Kidney (tissue), 14 donors: ENCODE measurements around the gene RPL14. TPM values are rescaled to one million over a fixed set of nuclear protein-coding genes. Genes with fewer than 3 reads are reported as not detected.

Experiments
- DNase-seq, 5 donors: peaks; one replicate each; pipeline ENCODE4 v3.0.0-alpha.2; 2013 to 2020
- FAIRE-seq: peaks from 2 replicates; lab custom pipeline; 2012; peaks lifted over from hg19 to GRCh38; lab: Jason Lieb, UNC
- H3K27ac ChIP-seq, 2 donors: one replicate each; pipeline ENCODE4 v1.7.0; 2013; ENCODE audit warnings: low read depth in 2 of 2, low read length in 2 of 2, inconsistent platforms in 1 of 2
- H3K27me3 ChIP-seq: one replicate; pipeline ENCODE4 v1.7.1; 2013; ENCODE audit warnings: low read length, inconsistent platforms; ENCODE audit not compliant: control insufficient read depth, insufficient read depth
- H3K36me3 ChIP-seq, 3 donors: one replicate each; pipeline versions ENCODE4 v1.7.0 to v1.7.1; 2013; ENCODE audit warnings: low read length in 3 of 3, control low read depth in 1 of 3, inconsistent platforms in 1 of 3; ENCODE audit not compliant: insufficient read depth in 3 of 3, control insufficient read depth in 2 of 3
- H3K4me1 ChIP-seq, 3 donors: one replicate each; pipeline versions ENCODE4 v1.7.0 to v1.7.1; 2013; ENCODE audit warnings: low read length in 3 of 3, inconsistent platforms in 1 of 3, low read depth in 1 of 3; ENCODE audit not compliant: control insufficient read depth in 2 of 3, insufficient read depth in 2 of 3
- H3K4me3 ChIP-seq, 3 donors: one replicate each; pipeline versions ENCODE4 v1.7.0 to v1.8.1; 2013; ENCODE audit warnings: low read length in 3 of 3, control low read depth in 1 of 3, inconsistent platforms in 1 of 3
- H3K9ac ChIP-seq, 3 donors: one replicate each; pipeline versions ENCODE4 v1.7.0 to v1.7.1; 2013; ENCODE audit warnings: low read length in 3 of 3, control low read depth in 1 of 3, inconsistent platforms in 1 of 3
- H3K9me3 ChIP-seq, 3 donors: one replicate each; pipeline versions ENCODE4 v1.7.0 to v1.7.1; 2013; ENCODE audit warnings: low read length in 3 of 3, control low read depth in 1 of 3, inconsistent platforms in 1 of 3; ENCODE audit not compliant: control insufficient read depth in 2 of 3, insufficient read depth in 1 of 3
- intact Hi-C: fragments of 100-400 bp; cut with DNase I; formaldehyde crosslinking; loops from one replicate; pipeline ENCODE4 v1.11.1; 2022
- polyA plus RNA-seq: library from polyadenylated mRNA; stranded (reverse); fragments of 350-450 nt; fragmentation: Illumina TruSeq; extraction: RNeasy Lipid Tissue Mini Kit (QIAGEN cat#74804); gene quantifications from one replicate; pipeline ENCODE4 v1.2.3, GENCODE V29; 2014; ENCODE audit warnings: low read depth, low replicate concordance; ENCODE audit not compliant: insufficient read depth
- total RNA-seq: library from RNA; stranded (reverse); fragmentation: NEBNext Ultra II Directional; extraction: Animal tissue kit (Norgen Biotek cat#: 25700); gene quantifications from one replicate; pipeline ENCODE4 v1.2.1, GENCODE V29; 2021
- TF ChIP-seq, protein P1 (sequence below): IDR thresholded peaks from 3 replicates; pipeline ENCODE4 v1.5.1; 2012; ENCODE audit warnings: mild to moderate bottlenecking, moderate library complexity, borderline replicate concordance; ENCODE audit not compliant: insufficient read depth; ENCODE audit errors: extremely low read depth
- donor health status: control.
- donor health status: control.
- donor health status: control.
- donor health status: control.
- donor health status: control.
- donor health status: DM: yes; HTN: yes; CAD: no.
- donor health status: Normal renal cell carcinoma (clear cell type).

Gene RPL14
- total and polyA plus RNA-seq, 2 donors from 2014 or later, result 778 to 1,497 TPM

DNA sequence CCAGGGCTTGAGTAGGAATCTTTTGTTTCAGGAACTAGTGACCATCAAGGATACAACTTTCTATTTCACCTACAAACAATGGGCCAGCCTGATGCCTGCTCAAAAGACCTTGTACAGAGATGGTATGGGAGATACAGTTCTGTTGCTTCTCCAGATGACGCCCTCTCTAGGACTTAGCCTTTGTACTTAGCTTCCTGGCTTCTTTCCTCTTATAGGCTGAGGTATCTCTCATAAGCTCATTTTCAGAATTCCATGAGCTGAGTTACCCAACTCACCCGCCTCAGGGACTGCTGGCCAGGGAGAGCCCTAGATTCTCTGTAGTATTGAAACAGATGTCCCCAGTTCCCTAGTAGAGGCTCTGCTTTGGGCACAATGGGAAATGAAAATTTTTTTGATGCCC lies 40.1 kb downstream of the RPL14 start:
- no peak for FAIRE-seq
- TF ChIP-seq, protein P1, sequence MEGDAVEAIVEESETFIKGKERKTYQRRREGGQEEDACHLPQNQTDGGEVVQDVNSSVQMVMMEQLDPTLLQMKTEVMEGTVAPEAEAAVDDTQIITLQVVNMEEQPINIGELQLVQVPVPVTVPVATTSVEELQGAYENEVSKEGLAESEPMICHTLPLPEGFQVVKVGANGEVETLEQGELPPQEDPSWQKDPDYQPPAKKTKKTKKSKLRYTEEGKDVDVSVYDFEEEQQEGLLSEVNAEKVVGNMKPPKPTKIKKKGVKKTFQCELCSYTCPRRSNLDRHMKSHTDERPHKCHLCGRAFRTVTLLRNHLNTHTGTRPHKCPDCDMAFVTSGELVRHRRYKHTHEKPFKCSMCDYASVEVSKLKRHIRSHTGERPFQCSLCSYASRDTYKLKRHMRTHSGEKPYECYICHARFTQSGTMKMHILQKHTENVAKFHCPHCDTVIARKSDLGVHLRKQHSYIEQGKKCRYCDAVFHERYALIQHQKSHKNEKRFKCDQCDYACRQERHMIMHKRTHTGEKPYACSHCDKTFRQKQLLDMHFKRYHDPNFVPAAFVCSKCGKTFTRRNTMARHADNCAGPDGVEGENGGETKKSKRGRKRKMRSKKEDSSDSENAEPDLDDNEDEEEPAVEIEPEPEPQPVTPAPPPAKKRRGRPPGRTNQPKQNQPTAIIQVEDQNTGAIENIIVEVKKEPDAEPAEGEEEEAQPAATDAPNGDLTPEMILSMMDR, result no peak
- Histone ChIP-seq H3K9me3 (no peaks in the 10 kb centered on the region), H3K4me1 (no peaks in the 10 kb centered on the region), H3K4me3 (no peak overlapping the region), H3K27ac (no peak overlapping the region), H3K27me3 (no peaks in the 10 kb centered on the region), H3K9ac (no peak overlapping the region), H3K36me3 (no peaks in the 10 kb centered on the region)
- no peak for DNase-seq
- intact Hi-C loops, result no loop called here

DNA sequence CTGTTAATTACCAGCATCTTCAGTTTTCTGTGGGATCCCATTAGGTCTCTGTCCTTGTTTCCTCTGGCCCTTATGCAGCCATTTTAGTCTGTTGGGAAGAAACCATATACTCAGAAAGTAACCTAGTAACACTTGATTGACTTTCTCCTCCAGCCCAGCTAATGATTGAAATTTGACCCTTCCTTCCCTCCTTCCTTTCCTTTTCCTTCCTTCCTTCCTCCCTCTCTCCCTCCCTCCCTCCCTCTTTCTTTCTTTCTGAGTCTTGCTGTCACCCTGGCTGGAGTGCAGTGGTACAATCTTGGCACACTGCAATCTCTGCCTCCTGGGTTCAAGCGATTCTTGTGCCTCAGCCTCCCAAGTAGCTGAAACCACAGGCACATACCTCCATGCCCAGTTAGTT lies 42.8 kb downstream of the RPL14 start:
- intact Hi-C loops, result no loop called here
- TF ChIP-seq, protein P1, result no peak
- Histone ChIP-seq H3K9me3 (no peaks in the 10 kb centered on the region), H3K27ac (no peak overlapping the region), H3K9ac (no peak overlapping the region), H3K27me3 (no peaks in the 10 kb centered on the region), H3K4me3 (no peak overlapping the region), H3K4me1 (no peaks in the 10 kb centered on the region), H3K36me3 (no peaks in the 10 kb centered on the region)
- no peak for FAIRE-seq
- DNase-seq, result no peak

DNA sequence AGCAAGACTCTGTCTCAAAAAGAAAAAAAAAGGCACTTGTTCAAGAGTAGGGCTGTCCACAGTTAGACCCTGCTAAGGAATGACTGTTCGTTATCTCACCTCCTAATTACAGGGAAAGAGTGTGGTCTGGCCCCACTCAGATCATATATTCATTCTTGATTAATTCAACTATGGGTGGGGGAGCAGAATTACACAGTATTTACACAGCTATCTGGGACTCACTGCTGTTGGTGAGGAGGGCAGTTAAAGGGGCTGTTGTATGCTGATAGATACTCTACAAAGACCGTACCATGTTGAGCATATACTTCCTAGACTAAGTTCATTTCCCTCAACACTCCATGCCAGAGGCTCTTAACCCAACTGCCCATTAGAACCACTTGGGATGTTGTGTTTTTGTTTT lies 44.9 kb downstream of the RPL14 start:
- Histone ChIP-seq H3K27me3 (no peaks in the 10 kb centered on the region), H3K36me3 (no peaks in the 10 kb centered on the region), H3K9ac (no peak overlapping the region), H3K9me3 (no peaks in the 10 kb centered on the region), H3K4me3 (no peak overlapping the region), H3K4me1 (peaks cover 0 to 3% (median 0%) of the 10 kb centered on the region in 3 donors), H3K27ac (no peak overlapping the region)
- TF ChIP-seq, protein P1, result no peak
- intact Hi-C loops, result no loop called here
- no peak for DNase-seq
- no peak for FAIRE-seq
